Measurements from ENCODE around the gene ADGRL4.

GRCh38 chr1:79044974-79045650 is 38.6 kb upstream of the ADGRL4 start:
- no peak for TF ChIP-seq POLR2A (IDR thresholded peaks at IDR 0.05; ENCODE audit: low read depth, low read length)
- TF ChIP-seq POLR2AphosphoS5 (IDR thresholded peaks at IDR 0.05; ENCODE audit: insufficient read depth, low read depth, low read length) = no peak
- TF ChIP-seq EZH2 (IDR thresholded peaks at IDR 0.05; ENCODE audit: borderline replicate concordance, low read depth, low read length, severe bottlenecking) = no peak
- TF ChIP-seq JUN (IDR thresholded peaks at IDR 0.05; ENCODE audit: borderline replicate concordance, insufficient read depth, insufficient read length, low read depth) = no peak
- TF ChIP-seq MAX (IDR thresholded peaks at IDR 0.05; ENCODE audit: insufficient read depth, insufficient read length) = no peak
- TF ChIP-seq, protein P1, sequence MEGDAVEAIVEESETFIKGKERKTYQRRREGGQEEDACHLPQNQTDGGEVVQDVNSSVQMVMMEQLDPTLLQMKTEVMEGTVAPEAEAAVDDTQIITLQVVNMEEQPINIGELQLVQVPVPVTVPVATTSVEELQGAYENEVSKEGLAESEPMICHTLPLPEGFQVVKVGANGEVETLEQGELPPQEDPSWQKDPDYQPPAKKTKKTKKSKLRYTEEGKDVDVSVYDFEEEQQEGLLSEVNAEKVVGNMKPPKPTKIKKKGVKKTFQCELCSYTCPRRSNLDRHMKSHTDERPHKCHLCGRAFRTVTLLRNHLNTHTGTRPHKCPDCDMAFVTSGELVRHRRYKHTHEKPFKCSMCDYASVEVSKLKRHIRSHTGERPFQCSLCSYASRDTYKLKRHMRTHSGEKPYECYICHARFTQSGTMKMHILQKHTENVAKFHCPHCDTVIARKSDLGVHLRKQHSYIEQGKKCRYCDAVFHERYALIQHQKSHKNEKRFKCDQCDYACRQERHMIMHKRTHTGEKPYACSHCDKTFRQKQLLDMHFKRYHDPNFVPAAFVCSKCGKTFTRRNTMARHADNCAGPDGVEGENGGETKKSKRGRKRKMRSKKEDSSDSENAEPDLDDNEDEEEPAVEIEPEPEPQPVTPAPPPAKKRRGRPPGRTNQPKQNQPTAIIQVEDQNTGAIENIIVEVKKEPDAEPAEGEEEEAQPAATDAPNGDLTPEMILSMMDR (IDR thresholded peaks at IDR 0.05; ENCODE audit: extremely low read depth in 1 of 2, insufficient read depth in 1 of 2, low read depth in 1 of 2, low read length in 2 of 2) = no peak
- TF ChIP-seq GATA2 (IDR thresholded peaks at IDR 0.05; ENCODE audit: insufficient read depth, insufficient read length, low read depth, low read length) = no peak
- TF ChIP-seq FOS (IDR thresholded peaks at IDR 0.05; ENCODE audit: borderline replicate concordance, insufficient read depth, low read length) = no peak
